ENCODE measurements around the gene GRIK4.
"Not testable (repeated sequence)": the region's sequence is repeated elsewhere in the genome, so short reads cannot be mapped to it uniquely, and the experiment has no call there.

Gene GRIK4

DNA sequence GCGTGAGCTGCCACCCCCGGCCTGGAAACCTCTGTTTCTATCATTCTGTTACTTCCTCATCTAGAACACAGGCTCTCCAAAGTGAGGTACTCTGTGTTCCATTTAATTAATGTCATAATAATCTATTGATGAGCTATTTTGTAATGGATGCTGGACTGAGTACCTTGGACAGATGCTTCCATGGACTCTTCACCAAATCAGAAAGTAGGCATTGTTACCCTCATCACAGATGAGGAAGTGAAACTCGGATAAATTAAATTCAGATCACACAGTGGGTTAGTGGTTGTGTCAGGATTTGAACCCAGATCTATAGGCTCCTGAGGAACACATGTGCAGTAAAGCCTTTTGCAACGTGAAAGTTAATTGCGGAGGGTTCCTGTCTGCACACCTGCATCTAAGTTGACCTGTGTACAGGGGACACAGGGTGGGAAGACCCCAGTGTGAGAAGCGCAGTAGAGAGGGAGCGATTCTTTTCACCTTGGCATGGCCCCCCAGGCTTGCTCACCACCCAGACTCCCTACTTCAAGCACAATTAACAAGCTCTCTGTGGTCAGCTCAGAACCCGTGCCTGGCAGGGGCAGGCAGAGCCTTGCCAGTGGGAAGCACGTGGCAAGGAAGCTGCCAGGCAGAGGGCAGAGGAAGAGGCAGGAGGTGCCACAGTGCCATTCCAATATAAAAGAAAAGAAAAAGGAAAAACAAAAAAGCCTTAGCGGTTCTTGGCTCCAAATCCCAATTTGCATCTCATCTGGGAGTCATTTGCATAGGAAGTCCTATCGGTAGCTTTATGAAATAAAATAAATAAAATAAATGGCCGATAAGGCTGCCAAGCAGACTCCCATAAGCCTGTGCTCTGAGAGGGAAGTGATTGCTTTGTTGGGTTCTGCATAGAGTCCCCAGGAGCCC, 239.3 kb downstream of the GRIK4 start:
- DNase-seq = peak in 4 of 14 donors; percentile 17 to 50 (median 37)

GRCh38 chr11:120751550-120751949, 240.0 kb downstream of the GRIK4 start:
- DNase-seq = no peak

- DNase-seq = no peak
Observed at GRCh38 chr11:120752668-120753067, 241.1 kb downstream of the GRIK4 start.

- DNase-seq = no peak
Observed at GRCh38 chr11:120756931-120757330, 245.4 kb downstream of the GRIK4 start.

GRCh38 chr11:120759046-120759445, 247.5 kb downstream of the GRIK4 start:
- peak in 1 of 14 donors; percentile 8 for DNase-seq

GRCh38 chr11:120765710-120766109, 254.2 kb downstream of the GRIK4 start:
- DNase-seq = not testable (repeated sequence)

GRCh38 chr11:120766318-120766717, 254.8 kb downstream of the GRIK4 start:
- DNase-seq = no peak

DNA sequence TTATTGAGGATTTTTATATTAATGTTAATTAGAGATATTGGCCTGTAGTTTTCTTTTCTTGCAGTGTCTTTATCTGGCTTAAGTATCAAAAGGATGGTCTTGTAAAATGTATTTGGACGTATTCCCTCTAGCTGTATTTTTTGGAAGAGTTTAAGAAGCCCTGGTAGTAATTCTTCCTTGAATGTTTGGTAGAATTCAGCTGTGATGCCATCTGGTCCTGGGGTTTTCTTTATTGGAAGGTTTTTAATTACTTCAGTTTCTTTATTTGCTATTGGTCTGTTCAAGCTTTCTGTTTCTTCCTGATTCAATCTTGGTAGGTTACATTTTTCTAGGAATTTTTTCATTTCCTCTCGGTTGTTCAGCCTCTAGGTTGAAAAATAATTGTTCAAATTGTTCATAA, 257.4 kb downstream of the GRIK4 start:
- no peak for DNase-seq

GRCh38 chr11:120769906-120770305, 258.4 kb downstream of the GRIK4 start:
- DNase-seq = no peak

- no peak for DNase-seq
Observed at GRCh38 chr11:120771551-120772060, 260.1 kb downstream of the GRIK4 start.

DNA sequence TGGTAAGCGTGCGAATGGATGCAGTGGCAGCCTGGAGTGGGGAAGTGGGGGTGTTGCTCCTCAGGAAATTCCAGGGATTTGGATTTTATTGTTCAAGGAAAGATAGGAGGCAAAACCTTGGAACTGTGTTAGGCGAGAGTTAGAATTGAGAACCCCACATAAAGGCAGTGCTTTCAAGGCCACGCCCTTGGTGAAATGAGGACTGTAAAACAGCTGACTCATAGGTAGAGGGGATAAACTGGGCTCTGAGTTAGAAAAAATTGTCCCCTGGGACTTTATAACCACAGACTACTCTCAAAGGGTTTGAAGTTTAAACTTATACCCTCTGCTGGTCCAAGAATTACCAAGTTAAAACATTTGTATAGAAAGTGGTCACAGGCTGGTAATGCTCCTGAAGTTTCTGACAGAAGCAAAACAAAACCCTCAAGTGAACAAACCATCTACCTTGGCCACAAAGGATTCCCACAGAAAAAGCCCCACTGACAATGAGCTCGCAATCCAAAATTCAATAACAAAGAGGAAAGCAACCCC, 262.0 kb downstream of the GRIK4 start:
- DNase-seq = no peak

GRCh38 chr11:120774591-120775386, 263.2 kb downstream of the GRIK4 start:
- no peak for DNase-seq

DNA sequence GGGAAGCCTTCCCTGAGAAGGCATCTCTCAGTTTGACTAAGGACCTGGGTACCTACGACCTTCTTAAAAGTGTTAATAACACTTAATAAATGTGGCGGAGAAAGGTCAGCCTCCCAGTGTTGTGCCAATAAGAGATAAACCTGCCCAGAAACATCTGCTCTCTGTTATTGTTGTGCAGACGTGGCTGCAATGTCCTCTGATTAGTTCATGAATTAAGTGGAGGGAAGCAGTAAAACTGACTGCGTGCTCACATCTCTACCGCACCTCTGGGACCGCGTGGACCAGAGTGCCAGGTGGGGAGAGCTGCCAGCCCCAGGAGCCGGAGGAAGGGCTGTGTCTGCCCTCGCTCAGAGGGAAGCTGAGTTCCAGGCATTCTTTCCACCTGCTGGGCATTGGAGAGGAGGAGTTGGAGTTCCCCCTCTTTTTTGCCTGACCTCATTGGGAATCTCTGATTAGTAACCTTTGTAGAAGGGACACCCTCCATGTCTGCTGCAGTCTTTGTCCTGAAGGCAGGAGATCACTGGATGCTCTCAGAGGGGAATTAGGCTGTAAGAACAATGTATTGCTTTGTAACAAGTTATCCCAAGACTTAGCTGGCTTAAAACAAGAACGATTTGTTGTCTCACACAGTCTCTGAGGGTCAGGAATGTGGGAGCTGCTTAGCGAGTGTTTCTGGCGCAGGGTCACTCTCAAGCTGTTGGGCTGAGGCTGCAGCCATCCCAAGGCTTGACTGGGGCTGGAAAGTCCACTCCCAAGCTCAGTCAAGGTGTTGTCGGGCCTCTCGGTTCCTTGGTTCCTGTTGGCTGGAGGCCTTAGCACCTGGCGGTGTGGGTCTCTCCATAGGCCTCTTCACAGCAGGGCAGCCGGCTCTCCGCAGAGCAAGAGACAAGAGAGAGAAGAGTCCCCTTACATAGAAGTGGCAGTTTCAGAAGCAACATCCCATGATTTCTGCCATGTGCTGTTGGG, 264.7 kb downstream of the GRIK4 start:
- DNase-seq = no peak

- DNase-seq = peak in 1 of 14 donors; percentile 15
Observed at GRCh38 chr11:120778685-120779490, 267.3 kb downstream of the GRIK4 start.

GRCh38 chr11:120780239-120780638, 268.7 kb downstream of the GRIK4 start:
- DNase-seq = no peak

DNA sequence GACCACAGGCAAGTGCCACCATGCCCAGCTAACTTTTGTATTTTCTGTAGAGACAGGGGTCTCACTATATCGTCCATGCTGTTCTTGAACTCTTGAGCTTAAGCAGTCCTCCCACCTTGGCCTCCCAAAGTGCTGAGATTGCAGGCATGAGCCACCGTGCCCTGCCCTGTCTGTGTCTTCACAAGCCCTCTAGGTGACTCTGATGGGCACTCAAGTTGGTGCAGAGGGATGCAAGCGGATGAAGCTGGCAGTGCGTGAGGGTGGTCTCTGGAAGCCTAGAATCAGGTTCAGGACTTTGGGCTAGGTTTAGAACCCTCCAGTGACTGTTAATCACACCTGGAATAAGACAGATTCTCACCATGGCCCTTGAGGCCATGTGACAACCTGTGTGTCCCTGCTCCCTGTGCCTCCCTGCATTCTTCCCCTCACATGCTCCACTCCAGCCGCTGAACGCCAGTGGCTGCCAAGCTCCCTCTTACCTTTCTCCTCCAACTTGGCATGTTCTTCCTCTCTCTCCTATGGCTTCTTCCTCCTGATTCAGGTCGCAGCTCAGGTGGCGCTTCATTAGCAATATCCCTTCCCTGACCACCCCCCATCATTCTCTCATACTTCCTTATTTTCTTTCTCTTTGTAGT, 270.1 kb downstream of the GRIK4 start:
- no peak for DNase-seq

- DNase-seq = peak in 2 of 14 donors; percentile 12 to 16
Observed at GRCh38 chr11:120784566-120785251, 273.2 kb downstream of the GRIK4 start.

DNA sequence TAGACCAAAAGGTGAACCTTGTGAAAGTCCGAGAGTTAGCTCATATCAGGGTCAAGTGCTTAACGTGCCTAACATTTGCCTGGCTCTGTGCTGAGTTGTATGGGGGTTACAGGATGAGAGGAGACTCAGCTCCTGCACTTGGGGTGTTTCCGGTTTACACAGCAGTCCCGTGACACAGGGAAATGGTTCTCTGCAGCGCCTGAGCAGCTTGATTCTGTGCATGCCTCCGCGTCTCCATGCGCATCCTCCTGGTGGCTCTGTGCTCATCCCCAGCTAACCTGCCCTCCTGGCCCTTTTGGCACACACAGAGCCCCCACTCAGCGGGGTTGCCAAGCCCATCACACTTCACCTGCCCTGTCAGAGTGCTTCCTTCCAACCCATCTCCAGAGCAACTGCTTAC, 274.0 kb downstream of the GRIK4 start:
- no peak for DNase-seq

DNA sequence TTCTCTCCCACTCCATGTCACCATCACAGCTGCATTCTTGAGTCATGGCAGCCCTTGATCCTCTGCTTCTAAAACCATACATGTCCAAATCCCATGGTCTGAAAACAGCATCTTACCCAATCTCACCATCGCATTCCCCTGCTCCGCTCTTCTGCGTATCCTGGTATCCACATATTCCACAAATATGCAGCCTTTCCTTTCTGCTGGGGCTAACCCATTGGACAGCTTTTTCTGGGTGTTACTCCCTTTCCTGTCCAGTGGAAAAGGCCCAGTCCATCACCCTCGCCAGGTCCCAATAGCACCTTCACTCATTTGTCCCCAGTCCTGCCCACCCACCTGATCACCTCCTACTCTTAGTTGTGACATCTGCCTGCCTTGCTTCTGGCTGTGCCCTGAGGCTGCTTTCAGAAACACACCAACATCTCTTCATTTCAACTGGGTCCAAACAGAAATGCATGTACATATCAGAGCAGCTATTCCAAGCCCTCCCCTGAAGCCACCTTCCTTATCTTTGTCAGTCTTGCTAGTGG, 274.7 kb downstream of the GRIK4 start:
- no peak for DNase-seq
